T1000 (cell line): Measurements from ENCODE around the gene AQP12B.

Source experiments
- DNase-seq: peaks from one replicate; lab custom pipeline; 2025; ENCODE audit warnings: mixed read lengths; lab: John Stamatoyannopoulos, UW

The AQP12B gene

DNA sequence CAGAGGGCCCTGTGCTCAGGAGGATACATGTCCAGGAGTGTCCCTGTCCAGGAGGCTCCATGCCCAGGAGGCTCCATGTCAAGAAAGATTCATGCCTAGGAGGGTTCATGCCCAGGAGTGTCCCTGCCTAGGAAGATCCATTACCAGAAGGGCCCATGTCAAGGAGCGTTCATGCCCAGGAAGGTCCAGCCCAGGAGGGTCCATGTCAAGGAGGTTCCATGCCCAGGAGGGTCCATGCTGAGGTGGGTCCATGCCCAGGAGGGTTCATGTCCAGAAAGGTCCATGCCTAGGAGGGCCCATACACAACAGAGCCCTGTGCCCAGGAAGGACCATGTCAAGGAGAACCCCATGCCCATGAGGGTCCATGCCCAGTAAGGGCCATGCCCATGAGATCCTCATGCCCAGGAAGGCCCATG is 50.4 kb downstream of the AQP12B start:
- no peak for DNase-seq

DNA sequence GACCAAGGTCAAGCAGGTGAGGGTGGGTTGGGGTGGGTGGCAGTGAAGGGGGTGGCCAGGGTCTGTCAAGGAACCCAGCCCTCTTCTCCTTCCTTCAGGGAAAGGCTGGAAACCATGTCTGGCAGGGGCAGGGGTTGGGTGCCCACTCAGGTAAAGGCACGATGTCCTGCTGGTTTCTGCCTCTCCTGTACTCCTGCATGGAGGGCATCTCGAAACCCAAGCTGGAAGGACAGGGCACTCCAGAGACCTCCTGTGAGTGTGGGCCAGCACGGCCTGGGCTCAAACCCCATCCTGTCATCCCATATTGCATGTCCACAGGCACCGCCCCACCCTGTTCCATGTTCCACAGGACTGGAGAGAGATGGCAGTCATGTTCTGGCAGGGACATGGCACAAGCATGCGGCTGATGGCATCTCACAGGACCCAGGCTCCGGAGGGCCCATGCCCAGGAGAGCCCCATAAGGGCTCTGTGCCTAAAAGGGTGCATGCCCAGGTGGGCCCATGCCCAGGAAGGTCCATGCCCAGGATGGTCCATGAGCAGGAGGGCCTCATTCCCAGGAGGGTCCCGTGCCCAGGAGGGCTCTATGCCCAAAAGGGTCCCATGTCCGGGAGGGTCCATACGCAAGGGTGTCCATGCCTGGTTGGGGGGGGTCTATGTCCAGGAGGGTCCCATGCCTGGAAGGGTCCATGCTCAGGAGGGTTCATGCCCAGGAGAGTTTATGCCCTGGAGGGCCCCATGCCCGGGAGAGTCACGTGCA is 51.0 kb downstream of the AQP12B start:
- DNase-seq = no peak

DNA sequence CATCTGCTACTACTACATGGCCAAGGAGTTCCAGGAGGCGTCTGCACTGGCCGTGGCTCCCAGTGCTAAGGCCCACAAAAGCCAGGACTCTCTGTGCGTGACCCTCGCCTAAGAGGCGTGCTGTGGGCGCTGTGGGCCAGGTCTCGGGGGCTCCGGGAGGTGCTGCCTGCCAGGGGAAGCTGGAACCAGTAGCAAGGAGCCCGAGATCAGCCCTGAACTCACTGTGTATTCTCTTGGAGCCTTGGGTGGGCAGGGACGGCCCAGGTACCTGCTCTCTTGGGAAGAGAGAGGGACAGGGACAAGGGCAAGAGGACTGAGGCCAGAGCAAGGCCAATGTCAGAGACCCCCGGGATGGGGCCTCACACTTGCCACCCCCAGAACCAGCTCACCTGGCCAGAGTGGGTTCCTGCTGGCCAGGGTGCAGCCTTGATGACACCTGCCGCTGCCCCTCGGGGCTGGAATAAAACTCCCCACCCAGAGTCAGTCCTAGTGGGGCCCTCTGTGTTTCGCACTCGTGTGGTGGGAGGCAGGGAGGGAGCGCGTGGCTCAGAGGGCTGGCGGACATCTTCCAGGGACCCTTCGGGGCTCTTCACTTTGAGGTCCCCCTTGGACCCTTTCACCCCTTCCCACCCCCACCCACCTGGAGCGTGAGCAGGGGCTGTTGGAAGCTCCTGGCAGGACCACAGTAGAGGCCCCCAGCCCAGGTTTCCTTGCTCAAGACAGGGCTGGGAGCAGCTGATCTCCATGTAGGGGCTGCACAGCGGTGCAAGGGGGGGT is 51.7 kb downstream of the AQP12B start:
- DNase-seq = no peak

DNA sequence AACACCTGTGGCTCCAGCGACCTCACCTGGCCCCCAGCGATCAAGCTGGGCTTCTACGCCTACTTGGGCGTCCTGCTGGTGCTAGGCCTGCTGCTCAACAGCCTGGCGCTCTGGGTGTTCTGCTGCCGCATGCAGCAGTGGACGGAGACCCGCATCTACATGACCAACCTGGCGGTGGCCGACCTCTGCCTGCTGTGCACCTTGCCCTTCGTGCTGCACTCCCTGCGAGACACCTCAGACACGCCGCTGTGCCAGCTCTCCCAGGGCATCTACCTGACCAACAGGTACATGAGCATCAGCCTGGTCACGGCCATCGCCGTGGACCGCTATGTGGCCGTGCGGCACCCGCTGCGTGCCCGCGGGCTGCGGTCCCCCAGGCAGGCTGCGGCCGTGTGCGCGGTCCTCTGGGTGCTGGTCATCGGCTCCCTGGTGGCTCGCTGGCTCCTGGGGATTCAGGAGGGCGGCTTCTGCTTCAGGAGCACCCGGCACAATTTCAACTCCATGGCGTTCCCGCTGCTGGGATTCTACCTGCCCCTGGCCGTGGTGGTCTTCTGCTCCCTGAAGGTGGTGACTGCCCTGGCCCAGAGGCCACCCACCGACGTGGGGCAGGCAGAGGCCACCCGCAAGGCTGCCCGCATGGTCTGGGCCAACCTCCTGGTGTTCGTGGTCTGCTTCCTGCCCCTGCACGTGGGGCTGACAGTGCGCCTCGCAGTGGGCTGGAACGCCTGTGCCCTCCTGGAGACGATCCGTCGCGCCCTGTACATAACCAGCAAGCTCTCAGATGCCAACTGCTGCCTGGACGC is 52.5 kb downstream of the AQP12B start:
- no peak for DNase-seq

DNA sequence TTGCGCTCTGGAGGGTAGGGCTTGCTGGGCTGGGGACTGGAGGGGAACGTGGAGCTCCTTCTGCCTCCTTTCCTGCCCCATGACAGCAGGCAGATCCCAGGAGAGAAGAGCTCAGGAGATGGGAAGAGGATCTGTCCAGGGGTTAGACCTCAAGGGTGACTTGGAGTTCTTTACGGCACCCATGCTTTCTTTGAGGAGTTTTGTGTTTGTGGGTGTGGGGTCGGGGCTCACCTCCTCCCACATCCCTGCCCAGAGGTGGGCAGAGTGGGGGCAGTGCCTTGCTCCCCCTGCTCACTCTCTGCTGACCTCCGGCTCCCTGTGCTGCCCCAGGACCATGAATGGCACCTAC is 53.1 kb downstream of the AQP12B start:
- DNase-seq = no peak

DNA sequence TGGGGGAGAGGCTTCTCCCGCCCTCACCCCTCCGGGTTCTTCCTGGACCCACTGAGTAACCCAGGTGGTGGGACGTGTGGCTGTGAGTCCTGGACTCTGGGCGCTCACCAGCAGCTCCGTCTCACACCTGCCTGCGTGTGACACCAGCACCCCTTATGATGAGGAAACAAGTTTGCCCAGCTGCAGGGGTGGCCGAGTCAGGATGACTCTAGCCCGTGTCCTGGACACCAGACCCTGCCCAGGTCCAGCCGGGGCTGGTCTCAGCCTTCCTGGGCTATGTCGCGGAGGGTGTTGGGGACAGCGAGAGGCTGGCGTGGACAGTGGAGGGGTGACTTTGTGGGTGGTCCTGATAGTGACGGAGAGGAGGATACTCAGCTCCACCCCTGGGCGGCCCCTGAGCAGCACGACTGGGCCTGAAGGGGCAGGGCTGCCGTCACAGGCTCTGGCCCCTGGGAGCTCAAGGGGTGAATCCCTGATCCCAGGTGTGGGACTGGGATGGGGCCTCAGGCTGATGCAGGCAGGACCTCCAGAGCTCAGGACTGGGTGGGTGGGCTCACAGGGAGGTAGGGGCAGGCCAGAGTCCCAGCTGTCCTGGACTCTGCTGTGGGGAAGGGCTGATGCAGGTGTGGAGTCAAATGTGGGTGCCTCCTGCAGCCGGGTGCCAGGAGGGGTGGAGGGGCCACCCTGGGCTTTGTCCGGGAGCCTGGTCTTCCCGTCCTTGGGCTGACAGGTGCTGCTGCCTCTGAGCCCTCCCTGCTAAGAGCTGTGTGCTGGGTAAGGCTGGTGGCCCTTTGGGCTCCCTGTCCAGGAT is 53.7 kb downstream of the AQP12B start:
- no peak for DNase-seq

DNA sequence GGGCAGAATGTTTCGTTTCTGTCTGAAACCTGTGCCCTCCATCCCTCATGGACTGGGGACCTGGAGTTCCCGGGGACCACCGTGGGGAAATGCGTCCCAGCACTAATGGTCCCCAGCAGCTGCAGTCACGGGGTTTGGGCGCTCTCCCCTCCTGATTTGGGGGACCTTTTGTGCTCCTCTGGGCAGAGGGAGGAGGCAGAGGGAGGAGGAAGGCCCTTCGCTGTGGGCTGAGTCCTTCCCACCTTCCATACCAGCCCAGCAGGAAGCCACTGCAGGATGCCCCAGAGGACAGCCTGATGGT is 54.2 kb downstream of the AQP12B start:
- DNase-seq = no peak

GRCh38 chr2:240627736-240628506 is 54.8 kb downstream of the AQP12B start:
- no peak for DNase-seq

DNA sequence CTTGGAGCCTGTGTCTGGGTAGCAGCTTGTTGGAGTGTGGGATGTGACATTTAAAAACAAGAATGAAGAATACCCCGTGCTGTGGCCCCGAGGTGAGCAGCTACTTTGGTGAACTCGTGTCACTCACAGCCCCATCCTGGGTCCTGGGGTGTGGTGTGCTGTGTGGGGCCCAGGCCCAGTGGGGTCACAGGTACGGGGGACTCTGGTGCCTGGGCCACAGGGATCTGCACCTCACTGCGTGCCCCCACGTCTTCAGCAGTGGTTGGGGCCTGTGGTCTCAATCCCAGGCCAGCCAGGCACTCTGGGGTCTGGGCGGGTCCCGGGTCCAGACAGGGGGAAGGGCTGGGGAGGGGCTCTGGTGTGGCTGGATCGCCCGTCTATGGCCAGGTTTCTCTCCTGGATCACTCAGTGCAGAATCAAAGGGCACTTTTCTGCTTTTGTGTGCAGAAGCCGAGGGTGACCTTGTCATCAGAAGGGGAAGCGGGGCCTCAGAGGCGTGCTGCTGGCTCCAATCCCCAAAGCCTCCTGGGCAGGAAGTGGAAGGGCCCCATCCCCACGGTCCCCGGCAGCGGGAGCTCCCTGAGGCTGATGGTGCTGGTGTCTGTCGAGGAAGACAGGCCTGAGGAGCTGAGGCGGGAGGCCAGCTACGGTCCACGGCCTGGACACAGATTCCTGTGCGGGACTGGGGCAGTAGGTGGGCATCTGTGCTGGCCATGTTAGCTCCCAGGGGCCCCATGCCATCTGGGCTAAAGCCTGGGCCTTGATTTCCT is 56.0 kb downstream of the AQP12B start:
- no peak for DNase-seq
